PC-3 (cell line): ENCODE data around the gene PRPF6. TPM values are rescaled to one million over a fixed set of nuclear protein-coding genes. Genes with fewer than 3 reads are reported as not detected.

Experiments used
- ATAC-seq: fragments of 200-7000 bp; cut with Tn5 transposase; 2 replicates; pipeline ENCODE4 v1.9.1; 2020; ENCODE audit warnings: mild to moderate bottlenecking, moderate library complexity
- BruUV-seq: library from RNA; stranded (reverse); fragments of 400-500 nt; replicated peaks from 2 replicates; lab custom pipeline; 2021; lab: Mats Ljungman, UMichigan
- CTCF ChIA-PET: fragments of 300-600 bp; sonication (Branson Sonifier 250); formaldehyde crosslinking; loops from one replicate; lab custom pipeline; 2022; ENCODE audit warnings: antibody characterized with exemption; lab: Charles Lee
- POLR2A ChIA-PET: fragments of 300-600 bp; sonication (Branson Sonifier 250); formaldehyde crosslinking; loops from one replicate; lab custom pipeline; 2022; ENCODE audit warnings: antibody characterized with exemption; ENCODE audit not compliant: unreplicated experiment; lab: Charles Lee
- DNase-seq: peaks from one replicate; pipeline ENCODE4 v3.0.0-alpha.2; 2015
- H2AFZ ChIP-seq: fragments of 300-600 bp; sonication (generic); 2 replicates; pipeline ENCODE4 v1.6.0; 2016; ENCODE audit warnings: antibody characterized with exemption, low read length
- H3F3A ChIP-seq: fragments of 300-600 bp; sonication (generic); one replicate; pipeline ENCODE4 v1.6.0; 2017; ENCODE audit warnings: antibody characterized with exemption, low read length, control low read depth, mild to moderate bottlenecking; ENCODE audit not compliant: unreplicated experiment
- H3K27ac ChIP-seq: fragments of 300-600 bp; sonication (generic); 2 replicates; pipeline ENCODE4 v1.5.1; 2016; ENCODE audit warnings: mild to moderate bottlenecking, low read length
- H3K27me3 ChIP-seq: fragments of 300-600 bp; sonication (generic); 2 replicates; pipeline ENCODE4 v1.6.1; 2016; ENCODE audit warnings: low read length, mixed read lengths
- H3K36me3 ChIP-seq: fragments of 300-600 bp; sonication (generic); 2 replicates; pipeline ENCODE4 v1.6.1; 2016; ENCODE audit warnings: low read depth, mixed run types, low read length, mixed read lengths
- H3K4me1 ChIP-seq: fragments of 300-600 bp; sonication (generic); 2 replicates; pipeline ENCODE4 v1.5.1; 2016; ENCODE audit warnings: low read length; ENCODE audit not compliant: insufficient read depth
- H3K4me2 ChIP-seq: fragments of 300-600 bp; sonication (generic); 2 replicates; pipeline ENCODE4 v1.6.0; 2016; ENCODE audit warnings: low read length
- H3K4me3 ChIP-seq: fragments of 300-600 bp; sonication (generic); 2 replicates; pipeline ENCODE4 v1.5.1; 2016; ENCODE audit warnings: mild to moderate bottlenecking, low read length, mixed read lengths
- H3K79me2 ChIP-seq: fragments of 300-600 bp; sonication (generic); 2 replicates; pipeline ENCODE4 v1.6.1; 2017; ENCODE audit warnings: low read length, mixed read lengths
- H3K9ac ChIP-seq: fragments of 300-600 bp; sonication (generic); 2 replicates; pipeline ENCODE4 v1.6.0; 2016; ENCODE audit warnings: mild to moderate bottlenecking, low read length
- H3K9me2 ChIP-seq: fragments of 300-600 bp; sonication (generic); replicated peaks from 2 replicates; pipeline ENCODE4 v1.6.1; 2016; ENCODE audit warnings: mixed run types, low read length, mixed read lengths
- H3K9me3 ChIP-seq: fragments of 300-600 bp; sonication (generic); 2 replicates; pipeline ENCODE4 v1.6.1; 2016; ENCODE audit warnings: low read length, mixed read lengths
- H4K20me1 ChIP-seq: fragments of 300-600 bp; sonication (generic); 2 replicates; pipeline ENCODE4 v1.6.1; 2016; ENCODE audit warnings: low read length, mixed read lengths
- EZH2 ChIP-seq: fragments of 300-600 bp; sonication (generic); IDR thresholded peaks from one replicate; pipeline ENCODE4 v1.6.1; 2017; ENCODE audit warnings: antibody characterized with exemption, mild to moderate bottlenecking, low read length; ENCODE audit not compliant: unreplicated experiment
- EZH2phosphoT487 ChIP-seq: fragments of 300-600 bp; sonication (generic); IDR thresholded peaks from 2 replicates; pipeline ENCODE4 v1.6.1; 2018; ENCODE audit warnings: mild to moderate bottlenecking, antibody characterized with exemption, low read length, borderline replicate concordance
- intact Hi-C: fragments of 100-400 bp; cut with micrococcal nuclease; formaldehyde crosslinking; loops from 2 replicates; pipeline ENCODE4 v1.9.0; 2023
- total RNA-seq: library from RNA; depleted of rRNA; stranded (reverse); fragments of >200 nt; gene quantifications from 2 replicates; pipeline ENCODE4 v1.2.3, GENCODE V29; 2014
- TF ChIP-seq, protein P1 (sequence below): fragments of 300-600 bp; sonication (generic); conservative IDR thresholded peaks from 2 replicates; pipeline ENCODE4 v1.5.1; 2017; ENCODE audit warnings: antibody characterized with exemption, low read depth, mild to moderate bottlenecking, low read length

The PRPF6 gene
- total RNA-seq, 1 experiment from 2014 or later, result 67.1 TPM

DNA sequence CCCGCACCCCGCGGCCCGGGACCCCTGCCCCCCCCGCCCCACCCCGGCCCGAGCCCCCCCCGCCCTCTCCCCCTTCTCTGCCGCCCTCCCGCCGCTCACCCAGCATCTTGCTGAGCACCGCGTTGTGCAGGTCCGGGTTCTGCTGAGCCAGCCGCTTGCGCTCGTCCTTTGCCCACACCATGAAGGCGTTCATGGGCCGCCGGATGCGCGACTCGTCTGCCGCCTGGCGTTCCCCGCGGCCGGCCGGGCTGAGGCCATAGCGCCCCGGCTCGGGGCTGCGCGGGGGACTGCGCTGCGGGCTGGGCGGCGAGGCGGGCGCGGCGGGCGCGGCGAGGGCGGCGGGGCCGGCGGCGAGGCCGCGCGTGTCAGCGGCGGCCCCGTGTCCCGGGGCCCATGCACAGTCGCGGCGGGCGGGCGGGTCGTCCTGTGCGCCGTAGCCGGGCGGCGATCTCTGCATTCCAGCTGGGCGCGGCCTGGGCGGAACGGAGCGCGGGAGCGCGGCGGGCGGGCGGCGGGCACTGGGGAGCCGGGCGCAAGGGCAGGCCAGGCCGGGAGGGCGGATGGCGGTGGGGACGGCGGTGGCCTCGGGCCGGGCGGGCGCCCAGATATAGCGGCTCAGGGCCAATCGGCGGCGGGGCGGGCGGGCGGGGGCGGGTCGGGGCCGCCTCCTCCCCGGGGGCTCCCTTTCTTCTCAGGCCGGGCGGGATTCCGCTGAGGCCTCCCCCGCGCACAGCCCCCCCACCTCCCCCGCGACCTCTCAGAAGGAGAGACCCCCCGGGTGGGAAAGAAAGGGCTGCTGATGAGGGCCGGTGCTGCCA is 68.3 kb downstream of the PRPF6 start, which contains the start of gene SOX18:
Gene SOX18 (minus strand): TSS at position 580 of the 818 bp plus-strand sequence. CDS start 123 bp downstream, at position 457.
- POLR2A ChIA-PET, result no interaction called here
- no peaks in the 10 kb centered on the region for H4K20me1 ChIP-seq
- TF ChIP-seq, protein P1, sequence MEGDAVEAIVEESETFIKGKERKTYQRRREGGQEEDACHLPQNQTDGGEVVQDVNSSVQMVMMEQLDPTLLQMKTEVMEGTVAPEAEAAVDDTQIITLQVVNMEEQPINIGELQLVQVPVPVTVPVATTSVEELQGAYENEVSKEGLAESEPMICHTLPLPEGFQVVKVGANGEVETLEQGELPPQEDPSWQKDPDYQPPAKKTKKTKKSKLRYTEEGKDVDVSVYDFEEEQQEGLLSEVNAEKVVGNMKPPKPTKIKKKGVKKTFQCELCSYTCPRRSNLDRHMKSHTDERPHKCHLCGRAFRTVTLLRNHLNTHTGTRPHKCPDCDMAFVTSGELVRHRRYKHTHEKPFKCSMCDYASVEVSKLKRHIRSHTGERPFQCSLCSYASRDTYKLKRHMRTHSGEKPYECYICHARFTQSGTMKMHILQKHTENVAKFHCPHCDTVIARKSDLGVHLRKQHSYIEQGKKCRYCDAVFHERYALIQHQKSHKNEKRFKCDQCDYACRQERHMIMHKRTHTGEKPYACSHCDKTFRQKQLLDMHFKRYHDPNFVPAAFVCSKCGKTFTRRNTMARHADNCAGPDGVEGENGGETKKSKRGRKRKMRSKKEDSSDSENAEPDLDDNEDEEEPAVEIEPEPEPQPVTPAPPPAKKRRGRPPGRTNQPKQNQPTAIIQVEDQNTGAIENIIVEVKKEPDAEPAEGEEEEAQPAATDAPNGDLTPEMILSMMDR, result no peak
- H3K4me1 ChIP-seq, result peaks cover 19% of the 10 kb centered on the region
- no peak within 1 kb of the TSS for H3K4me3 ChIP-seq
- CTCF ChIA-PET, result no interaction called here
- no peaks in the 10 kb centered on the region for H3K27me3 ChIP-seq
- no peaks in the 10 kb centered on the region for H3K79me2 ChIP-seq
- intact Hi-C loops, result no loop called here
- BruUV-seq, result no TSS peak
- ATAC-seq (peak; percentile 18), DNase-seq (peak; percentile 31)
- H3K36me3 ChIP-seq, result no peaks in the 10 kb centered on the region
- no peak within 1 kb of the TSS for H2AFZ ChIP-seq
- H3K9me2 ChIP-seq, result no peaks in the 10 kb centered on the region
- H3F3A ChIP-seq, result no peaks in the 10 kb centered on the region
- H3K9me3 ChIP-seq, result no peaks in the 10 kb centered on the region
- peak within 1 kb of the TSS; percentile 60 for H3K4me2 ChIP-seq
- no peak within 1 kb of the TSS for H3K27ac ChIP-seq
- no peak within 1 kb of the TSS for H3K9ac ChIP-seq

DNA sequence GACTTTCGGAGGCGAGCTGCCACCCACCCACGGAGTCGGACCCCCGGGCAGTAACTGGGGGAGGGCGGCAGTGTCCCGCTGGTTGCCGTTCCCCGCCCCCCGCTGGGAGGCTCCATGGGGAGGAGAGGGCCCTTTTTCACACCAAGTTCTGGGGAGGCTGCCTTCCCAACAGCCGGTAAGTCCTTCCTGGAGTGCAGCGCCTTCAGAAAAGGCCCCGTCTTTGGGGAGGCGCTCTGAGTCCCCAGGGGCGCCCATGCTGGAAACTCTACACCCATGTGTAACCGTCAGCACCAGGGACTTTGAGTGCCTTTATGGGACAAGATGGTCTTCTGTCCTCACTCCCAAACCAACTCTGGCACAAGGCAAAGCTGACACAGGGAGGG is 68.9 kb downstream of the PRPF6 start:
- Histone ChIP-seq H3K79me2 (no peaks in the 10 kb centered on the region), H3K4me3 (no peak overlapping the region), H3K4me1 (peaks cover 13% of the 10 kb centered on the region), H3F3A (no peaks in the 10 kb centered on the region), H3K9me2 (no peaks in the 10 kb centered on the region), H3K36me3 (no peaks in the 10 kb centered on the region), H3K27ac (no peak overlapping the region), H3K27me3 (no peaks in the 10 kb centered on the region), H2AFZ (no peak overlapping the region), H3K9me3 (no peaks in the 10 kb centered on the region), H4K20me1 (no peaks in the 10 kb centered on the region), H3K4me2 (peak overlapping the region; percentile 60), H3K9ac (no peak overlapping the region)
- TF ChIP-seq, protein P1, result no peak
- TF ChIP-seq EZH2phosphoT487 (no peak), EZH2 (no peak)
- DNase-seq (no peak), ATAC-seq (no peak)
- BruUV-seq, result no TSS peak
- CTCF ChIA-PET, result no interaction called here
- intact Hi-C loops, result no loop called here
- POLR2A ChIA-PET, result no interaction called here
